ENCODE results near the gene EIF3A. TPM values are rescaled to one million over a fixed set of nuclear protein-coding genes. Genes with fewer than 3 reads are reported as not detected.

Gene EIF3A
- total and polyA plus RNA-seq, 2 of the 8 experiments (the other 6 are each of a cell fraction or from before 2014, with no cell fraction given): 26.8 to 209 TPM

DNA sequence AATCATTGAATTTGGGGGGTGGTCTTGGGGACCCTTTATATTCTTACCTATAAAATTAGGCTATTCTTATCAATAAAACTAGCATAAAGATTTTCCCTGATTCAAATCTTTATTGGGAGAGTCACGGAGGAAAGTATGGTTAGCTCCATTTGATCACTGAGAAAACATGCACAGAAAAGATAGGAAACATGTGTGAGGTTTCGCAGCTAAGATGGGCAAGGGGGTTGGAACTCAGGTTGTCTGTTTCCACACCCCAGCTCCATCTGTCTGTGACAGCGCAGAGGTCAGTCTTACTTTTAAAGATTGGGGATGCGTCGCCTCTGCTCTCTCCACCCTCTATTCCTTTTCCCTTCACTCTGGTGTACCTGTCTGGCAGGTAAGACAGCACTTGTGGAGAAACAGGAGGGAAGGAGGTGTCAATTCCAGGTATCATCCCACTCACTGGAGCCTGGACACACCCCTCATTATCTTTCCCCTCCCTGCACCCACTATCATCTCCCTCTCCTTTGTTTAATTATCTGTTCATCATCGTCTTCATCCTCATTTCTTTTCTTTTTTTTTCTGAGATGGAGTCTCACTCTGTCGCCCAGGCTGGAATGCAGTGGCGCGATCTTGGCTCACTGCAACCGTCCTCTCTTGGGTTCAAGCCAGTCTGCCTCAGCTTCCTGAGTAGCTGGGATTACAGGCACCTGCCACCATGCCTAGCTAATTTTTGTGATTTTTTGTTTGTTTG is 20.9 kb upstream of the EIF3A start:
- Histone ChIP-seq H3K4me3 (ENCODE audit: extremely low read depth in 1 of 4, insufficient read depth in 2 of 4, low read depth in 3 of 4, low read length in 4 of 4) (no peak overlapping the region), H4K5ac (ENCODE audit: insufficient read length, low read depth, low read length) (no peak overlapping the region), H3K4ac (replicated peaks; ENCODE audit: insufficient read length, low read depth, low read length) (no peak overlapping the region), H2BK15ac (ENCODE audit: low read length) (no peak overlapping the region), H3K14ac (ENCODE audit: insufficient read length) (no peak overlapping the region), H4K8ac (ENCODE audit: extremely low read depth, insufficient read depth, low read length) (no peak overlapping the region; the same call in 1 of the 2 replicates), H3K4me2 (ENCODE audit: insufficient read depth in 1 of 2, low read depth in 2 of 2, low read length in 2 of 2) (no peak overlapping the region), H3K36me3 (ENCODE audit: control insufficient read depth in 2 of 4, insufficient read depth in 4 of 4, low read length in 3 of 4) (0 out of 8 replicates have a peak, but pooled peaks cover 0 to 3% (median 0%) of the 10 kb centered on the region in 4 experiments), H2BK20ac (ENCODE audit: low read length) (no peak overlapping the region), H3K56ac (replicated peaks; ENCODE audit: insufficient read length, low read depth, low read length) (no peak overlapping the region), H3K23me2 (ENCODE audit: low read depth, low read length) (peaks cover 6% of the 10 kb centered on the region; the same call in 1 of the 2 replicates), H2BK120ac (replicated peaks; ENCODE audit: low read depth, low read length) (no peak overlapping the region), H3K9me3 (ENCODE audit: insufficient read depth in 2 of 2, low read depth in 1 of 2, low read length in 1 of 2) (no peaks in the 10 kb centered on the region), H3K23ac (ENCODE audit: insufficient read length) (no peak overlapping the region), H4K20me1 (replicated peaks in 1 of 2; ENCODE audit: control insufficient read depth in 1 of 2, insufficient read depth in 2 of 2, low read length in 2 of 2) (no peaks in the 10 kb centered on the region), H3K79me1 (ENCODE audit: low read depth, low read length) (no peaks in the 10 kb centered on the region), H3K79me2 (ENCODE audit: control insufficient read depth in 1 of 2, insufficient read depth in 2 of 2, low read length in 2 of 2) (peaks cover 0 to 14% of the 10 kb centered on the region in 2 experiments; a peak in 2 of 4 replicates), H2BK12ac (ENCODE audit: low read depth, low read length) (no peak overlapping the region), H3K27me3 (replicated peaks in 1 of 4; ENCODE audit: control insufficient read depth in 3 of 4, extremely low read depth in 1 of 4, insufficient read depth in 3 of 4, low read length in 3 of 4) (no peaks in the 10 kb centered on the region), H3K18ac (ENCODE audit: extremely low read depth, low read length) (no peak overlapping the region), H2AFZ (ENCODE audit: low read length) (no peak overlapping the region; the same call in 1 of the 2 replicates), H2AK5ac (ENCODE audit: low read depth, low read length) (no peak overlapping the region), H3K4me1 (replicated peaks in 1 of 4; ENCODE audit: control insufficient read depth in 3 of 4, insufficient read depth in 4 of 4, low read length in 3 of 4) (peaks cover 0 to 3% (median 0%) of the 10 kb centered on the region in 4 experiments; a peak in 1 of 7 replicates), H4K91ac (replicated peaks; ENCODE audit: insufficient read length, low read length) (no peak overlapping the region), H3K9ac (replicated peaks in 1 of 4; ENCODE audit: extremely low read depth in 1 of 4, low read depth in 3 of 4, low read length in 3 of 4) (no peak overlapping the region), H2BK5ac (ENCODE audit: low read depth, low read length) (no peak overlapping the region), H3K27ac (ENCODE audit: low read depth, low read length) (no peak overlapping the region)
- no peak for FAIRE-seq
- no peak for DNase-seq (ENCODE audit: low read depth in 1 of 2, low spot score in 2 of 2)
- ChIA-PET POLR2A (ENCODE audit: partially characterized antibody) (interaction anchor here (0.9 to 1.3 kb wide), 3 partner anchors 19 to 31 kb away, joined by 3 to 7 read pairs (median 4); partner anchors contain the start of gene EIF3A), CTCF (ENCODE audit: partially characterized antibody) (interaction anchor here (1.0 to 1.7 kb wide), 3 partner anchors 17 to 388 kb away, joined by 3 to 5 read pairs (median 3); no protein-coding TSS in a partner anchor)
- 90% methylated on average over 9 of the region's 10 CpGs; no CpG with 5 or more reads in 1 of the 2 experiments for WGBS, 2 experiments (ENCODE audit: extremely low coverage in 1 of 2, insufficient coverage in 1 of 2, insufficient read length in 1 of 2, insufficient replicate concordance in 2 of 2, low coverage in 1 of 2, low lambda C conversion rate in 2 of 2, missing lambda C conversion rate in 1 of 2)
- TF ChIP-seq FOSL1 (IDR thresholded peaks at IDR 0.05; ENCODE audit: insufficient read depth, low read depth, low read length) (no peak), TAF7 (optimal IDR thresholded peaks at IDR 0.05; ENCODE audit: borderline replicate concordance, low read depth, low read length) (no peak), SIN3A (conservative IDR thresholded peaks at IDR 0.05 in 1 of 2, IDR thresholded peaks at IDR 0.05 in 1 of 2; ENCODE audit: low read depth in 1 of 2, low read length in 2 of 2) (no peak), RFX5 (IDR thresholded peaks at IDR 0.05; ENCODE audit: borderline replicate concordance, low read depth, low read length) (no peak), RNF2 (IDR thresholded peaks at IDR 0.05; ENCODE audit: borderline replicate concordance, low read depth, low read length, missing control alignments, poor library complexity, severe bottlenecking) (no peak), GABPA (IDR thresholded peaks at IDR 0.05; ENCODE audit: borderline replicate concordance, insufficient read depth, low read length) (no peak), YY1 (IDR thresholded peaks at IDR 0.05; ENCODE audit: low read depth, low read length) (no peak), ATF3 (IDR thresholded peaks at IDR 0.05; ENCODE audit: insufficient read depth, low read depth, low read length) (no peak), KDM4A (IDR thresholded peaks at IDR 0.05; ENCODE audit: low read depth, low read length, severe bottlenecking) (no peak)
